Esophagus muscularis mucosa (tissue), 3 donors: Measurements from ENCODE around the gene CCDC102B.

Experiments used
- CTCF ChIP-seq, 3 experiments: fragments of 200-600 bp in 2 of 3; fragments of 450-650 bp in 1 of 3; sonication (generic) in 2 of 3; IDR thresholded peaks; one replicate each; pipeline ENCODE4 v1.5.1; 2017 to 2019; ENCODE audit warnings: antibody characterized with exemption in 3 of 3, mild to moderate bottlenecking in 2 of 3, moderate library complexity in 1 of 3
- POLR2A ChIP-seq: fragments of 450-650 bp; IDR thresholded peaks from one replicate; pipeline ENCODE4 v1.6.1; 2017; ENCODE audit warnings: antibody characterized with exemption, moderate library complexity, mild to moderate bottlenecking, low read depth
- POLR2AphosphoS5 ChIP-seq, 2 donors: sonication (generic); formaldehyde crosslinking; IDR thresholded peaks; one replicate each; pipeline ENCODE4 v1.6.1; 2017; ENCODE audit warnings: antibody characterized with exemption in 2 of 2

- no peak for TF ChIP-seq POLR2A
- TF ChIP-seq CTCF (IDR thresholded peaks at IDR 0.05) = no peak
- TF ChIP-seq POLR2AphosphoS5 (IDR thresholded peaks at IDR 0.05) = no peak
Observed at GRCh38 chr18:69071680-69072079, 273.8 kb downstream of the CCDC102B start.
